CD4-positive, alpha-beta T cell treated with Interleukin-4 for 4 hours (primary cell): ENCODE results near the gene SLC22A12.
"Not testable (repeated sequence)": the region's sequence is repeated elsewhere in the genome, so short reads cannot be mapped to it uniquely, and the experiment has no call there.

Experiments
- DNase-seq: peaks from one replicate; pipeline ENCODE4 v3.0.0-alpha.2; 2020

The SLC22A12 gene

GRCh38 chr11:64590763-64591221, at the start of gene SLC22A12:
Gene SLC22A12, plus strand, starts transcription at chr11:64591220. Its CDS starts 337 bp downstream, at chr11:64591557.
- DNase-seq: no peak

- DNase-seq: no peak
Measured at GRCh38 chr11:64542172-64543125, 48.6 kb upstream of the SLC22A12 start.

- no peak for DNase-seq
Measured at GRCh38 chr11:64543818-64544217, 47.2 kb upstream of the SLC22A12 start.

- no peak for DNase-seq
Measured at GRCh38 chr11:64544616-64545296, 46.3 kb upstream of the SLC22A12 start.

GRCh38 chr11:64545619-64546018, 45.4 kb upstream of the SLC22A12 start:
- no peak for DNase-seq

GRCh38 chr11:64546176-64546575, 44.8 kb upstream of the SLC22A12 start:
- DNase-seq: no peak

GRCh38 chr11:64546600-64546999, 44.4 kb upstream of the SLC22A12 start:
- no peak for DNase-seq

GRCh38 chr11:64549969-64550368, 41.1 kb upstream of the SLC22A12 start:
- no peak for DNase-seq

GRCh38 chr11:64553554-64554201, 37.3 kb upstream of the SLC22A12 start:
- peak; percentile 44 for DNase-seq

GRCh38 chr11:64556044-64556720, 34.8 kb upstream of the SLC22A12 start:
- no peak for DNase-seq

GRCh38 chr11:64556721-64557250, 34.2 kb upstream of the SLC22A12 start:
- no peak for DNase-seq

- no peak for DNase-seq
Measured at GRCh38 chr11:64558065-64558745, 32.8 kb upstream of the SLC22A12 start.

- no peak for DNase-seq
Measured at GRCh38 chr11:64558869-64559268, 32.2 kb upstream of the SLC22A12 start.

- no peak for DNase-seq
Measured at GRCh38 chr11:64559351-64560138, 31.5 kb upstream of the SLC22A12 start.

GRCh38 chr11:64560139-64560771, 30.8 kb upstream of the SLC22A12 start:
- no peak for DNase-seq

GRCh38 chr11:64560941-64561340, 30.1 kb upstream of the SLC22A12 start:
- DNase-seq: no peak

GRCh38 chr11:64561429-64561828, 29.6 kb upstream of the SLC22A12 start:
- DNase-seq: not testable (repeated sequence)

- no peak for DNase-seq
Measured at GRCh38 chr11:64561984-64562722, 28.9 kb upstream of the SLC22A12 start.

- DNase-seq: no peak
Measured at GRCh38 chr11:64562723-64563351, 28.2 kb upstream of the SLC22A12 start.
